ACC112 (cell line): ENCODE results near the gene ABHD1.

Source experiments
- H2AFZ ChIP-seq: fragments of 200-600 bp; sonication (generic); one replicate; pipeline ENCODE4 v1.6.0; 2017; ENCODE audit warnings: antibody characterized with exemption, low read length; ENCODE audit not compliant: unreplicated experiment
- H3K27ac ChIP-seq: fragments of 200-600 bp; sonication (generic); 2 replicates; pipeline ENCODE4 v1.5.1; 2014; ENCODE audit warnings: low read depth, mild to moderate bottlenecking, antibody characterized with exemption, low read length, moderate library complexity
- H3K27me3 ChIP-seq: fragments of 200-600 bp; sonication (generic); 2 replicates; pipeline ENCODE4 v1.6.1; 2014; ENCODE audit warnings: mild to moderate bottlenecking, antibody characterized with exemption, low read length, moderate library complexity, mixed read lengths; ENCODE audit not compliant: insufficient read depth
- H3K36me3 ChIP-seq: fragments of 200-600 bp; sonication (generic); 2 replicates; pipeline ENCODE4 v1.6.1; 2016; ENCODE audit warnings: mild to moderate bottlenecking, antibody characterized with exemption, low read length, moderate library complexity, mixed read lengths; ENCODE audit not compliant: insufficient read depth
- H3K4me1 ChIP-seq: fragments of 200-600 bp; sonication (generic); one replicate; pipeline ENCODE4 v1.6.1; 2016; ENCODE audit warnings: low read length, mixed read lengths; ENCODE audit not compliant: insufficient read depth, unreplicated experiment, control insufficient read depth
- H3K4me3 ChIP-seq: fragments of 200-600 bp; sonication (generic); 2 replicates; pipeline ENCODE4 v1.5.1; 2014; ENCODE audit warnings: mild to moderate bottlenecking, low read depth, low read length
- H3K79me2 ChIP-seq: fragments of 200-600 bp; sonication (generic); one replicate; pipeline ENCODE4 v1.6.0; 2016; ENCODE audit warnings: low read length; ENCODE audit not compliant: control insufficient read depth, unreplicated experiment, insufficient read depth

ABHD1 gene

GRCh38 chr2:27087823-27088410 lies 35.7 kb upstream of the ABHD1 start:
- Histone ChIP-seq H3K36me3 (no peaks in the 10 kb centered on the region), H3K4me3 (no peak overlapping the region), H3K27ac (no peak overlapping the region), H3K27me3 (no peaks in the 10 kb centered on the region), H2AFZ (no peak overlapping the region), H3K4me1 (no peaks in the 10 kb centered on the region), H3K79me2 (no peaks in the 10 kb centered on the region)

GRCh38 chr2:27088634-27089033 lies 35.0 kb upstream of the ABHD1 start:
- no peak overlapping the region for H2AFZ ChIP-seq
- H3K79me2 ChIP-seq, result no peaks in the 10 kb centered on the region
- no peaks in the 10 kb centered on the region for H3K27me3 ChIP-seq
- no peaks in the 10 kb centered on the region for H3K4me1 ChIP-seq
- H3K27ac ChIP-seq, result no peak overlapping the region
- H3K36me3 ChIP-seq, result no peaks in the 10 kb centered on the region
- no peak overlapping the region for H3K4me3 ChIP-seq

- no peaks in the 10 kb centered on the region for H3K27me3 ChIP-seq
- no peaks in the 10 kb centered on the region for H3K4me1 ChIP-seq
- no peak overlapping the region for H3K27ac ChIP-seq
- H3K79me2 ChIP-seq, result no peaks in the 10 kb centered on the region
- no peak overlapping the region for H2AFZ ChIP-seq
- no peaks in the 10 kb centered on the region for H3K36me3 ChIP-seq
- H3K4me3 ChIP-seq, result no peak overlapping the region
Observed at GRCh38 chr2:27089111-27089954, 34.3 kb upstream of the ABHD1 start.

- no peaks in the 10 kb centered on the region for H3K36me3 ChIP-seq
- no peak overlapping the region for H3K4me3 ChIP-seq
- H3K4me1 ChIP-seq, result peaks cover 7% of the 10 kb centered on the region
- H3K27ac ChIP-seq, result no peak overlapping the region
- no peaks in the 10 kb centered on the region for H3K79me2 ChIP-seq
- no peak overlapping the region for H2AFZ ChIP-seq
- H3K27me3 ChIP-seq, result no peaks in the 10 kb centered on the region
Observed at GRCh38 chr2:27091746-27092695, 31.6 kb upstream of the ABHD1 start.

- Histone ChIP-seq H2AFZ (no peak overlapping the region), H3K27ac (no peak overlapping the region), H3K27me3 (no peaks in the 10 kb centered on the region), H3K79me2 (no peaks in the 10 kb centered on the region), H3K36me3 (no peaks in the 10 kb centered on the region), H3K4me1 (peaks cover 7% of the 10 kb centered on the region), H3K4me3 (no peak overlapping the region)
Observed at GRCh38 chr2:27092696-27093429, 30.8 kb upstream of the ABHD1 start.

- peaks cover 7% of the 10 kb centered on the region for H3K4me1 ChIP-seq
- no peak overlapping the region for H3K27ac ChIP-seq
- no peaks in the 10 kb centered on the region for H3K79me2 ChIP-seq
- no peaks in the 10 kb centered on the region for H3K36me3 ChIP-seq
- H3K27me3 ChIP-seq, result no peaks in the 10 kb centered on the region
- no peak overlapping the region for H2AFZ ChIP-seq
- no peak overlapping the region for H3K4me3 ChIP-seq
Observed at GRCh38 chr2:27093430-27094352, 29.9 kb upstream of the ABHD1 start.

GRCh38 chr2:27094353-27094984 lies 29.1 kb upstream of the ABHD1 start:
- peaks cover 7% of the 10 kb centered on the region for H3K4me1 ChIP-seq
- no peak overlapping the region for H3K4me3 ChIP-seq
- no peaks in the 10 kb centered on the region for H3K79me2 ChIP-seq
- H3K27me3 ChIP-seq, result no peaks in the 10 kb centered on the region
- no peak overlapping the region for H3K27ac ChIP-seq
- no peak overlapping the region for H2AFZ ChIP-seq
- no peaks in the 10 kb centered on the region for H3K36me3 ChIP-seq

- H3K36me3 ChIP-seq, result no peaks in the 10 kb centered on the region
- H2AFZ ChIP-seq, result no peak overlapping the region
- H3K27ac ChIP-seq, result no peak overlapping the region
- peaks cover 7% of the 10 kb centered on the region for H3K4me1 ChIP-seq
- H3K4me3 ChIP-seq, result no peak overlapping the region
- no peaks in the 10 kb centered on the region for H3K27me3 ChIP-seq
- no peaks in the 10 kb centered on the region for H3K79me2 ChIP-seq
Observed at GRCh38 chr2:27095427-27095744, 28.2 kb upstream of the ABHD1 start.
